Measurements from ENCODE around the gene ZFP69. TPM values are rescaled to one million over a fixed set of nuclear protein-coding genes. Genes with fewer than 3 reads are reported as not detected.
"Not testable (repeated sequence)": the region's sequence is repeated elsewhere in the genome, so short reads cannot be mapped to it uniquely, and the experiment has no call there.

The ZFP69 gene
- total RNA-seq, 1 experiment from 2014 or later, result 2.2 TPM

- no peak for TF ChIP-seq CTCF (IDR thresholded peaks at IDR 0.05; ENCODE audit: unreplicated experiment)
- no peak for DNase-seq (ENCODE audit: unreplicated experiment)
- peaks cover 32% of the 10 kb centered on the region for H3K36me3 Mint-ChIP-seq (ENCODE audit: insufficient read depth, unreplicated experiment)
- no peak overlapping the region for H3K27ac Mint-ChIP-seq (ENCODE audit: low read depth, unreplicated experiment)
- H3K4me1 Mint-ChIP-seq (ENCODE audit: insufficient read depth, unreplicated experiment), result peaks cover 6% of the 10 kb centered on the region
- no TSS peak for BruUV-seq (replicated peaks)
- ChIA-PET CTCF (interaction anchor here (0.7 kb wide), 1 partner anchor 181 kb away, joined by 4 read pairs; no protein-coding TSS in a partner anchor), POLR2A (interaction anchor here (1.5 kb wide), 1 partner anchor 29 kb away, joined by 6 read pairs; the partner anchor contains the start of gene ZFP69B)
- intact Hi-C loops (cut with micrococcal nuclease), result no loop called here
- no peak overlapping the region for H3K4me3 Mint-ChIP-seq (ENCODE audit: unreplicated experiment)
- H3K27me3 Mint-ChIP-seq (ENCODE audit: insufficient read depth, unreplicated experiment), result no peaks in the 10 kb centered on the region
- H3K9me3 Mint-ChIP-seq (ENCODE audit: unreplicated experiment), result peaks cover 19% of the 10 kb centered on the region
These were observed 2.1 kb downstream of the ZFP69 start for GRCh38 chr1:40479156-40479555.

GRCh38 chr1:40495315-40495903 is 18.3 kb downstream of the ZFP69 start:
- BruUV-seq (replicated peaks), result no TSS peak
- Mint-ChIP-seq H3K27ac (ENCODE audit: low read depth, unreplicated experiment) (no peak overlapping the region), H3K4me1 (ENCODE audit: insufficient read depth, unreplicated experiment) (no peaks in the 10 kb centered on the region), H3K9me3 (ENCODE audit: unreplicated experiment) (peaks cover 43% of the 10 kb centered on the region), H3K36me3 (ENCODE audit: insufficient read depth, unreplicated experiment) (peaks cover 48% of the 10 kb centered on the region), H3K4me3 (ENCODE audit: unreplicated experiment) (no peak overlapping the region), H3K27me3 (ENCODE audit: insufficient read depth, unreplicated experiment) (no peaks in the 10 kb centered on the region)
- POLR2A ChIA-PET, result no interaction called here
- TF ChIP-seq CTCF (IDR thresholded peaks at IDR 0.05; ENCODE audit: unreplicated experiment), result no peak
- no peak for DNase-seq (ENCODE audit: unreplicated experiment)
- intact Hi-C loops (cut with micrococcal nuclease), result no loop called here
- CTCF ChIA-PET, result interaction anchor here (0.6 kb wide), 2 partner anchors 23 to 399 kb away, joined by 3 read pairs; no protein-coding TSS in a partner anchor

- H3K36me3 Mint-ChIP-seq (ENCODE audit: insufficient read depth, unreplicated experiment); DNase-seq (ENCODE audit: unreplicated experiment); H3K4me3 Mint-ChIP-seq (ENCODE audit: unreplicated experiment); POLR2A ChIA-PET; intact Hi-C loops (cut with micrococcal nuclease); H3K27ac Mint-ChIP-seq (ENCODE audit: low read depth, unreplicated experiment); H3K27me3 Mint-ChIP-seq (ENCODE audit: insufficient read depth, unreplicated experiment); H3K4me1 Mint-ChIP-seq (ENCODE audit: insufficient read depth, unreplicated experiment); BruUV-seq (replicated peaks); H3K9me3 Mint-ChIP-seq (ENCODE audit: unreplicated experiment): not testable (repeated sequence)
- CTCF ChIA-PET, result interaction anchor here (0.7 kb wide), 1 partner anchor 684 kb away, joined by 4 read pairs; no protein-coding TSS in a partner anchor
These were observed 25.6 kb downstream of the ZFP69 start for GRCh38 chr1:40502651-40503050.

GRCh38 chr1:40507973-40508372 is 30.9 kb downstream of the ZFP69 start:
- ChIA-PET CTCF (interaction anchor here (0.6 kb wide), 1 partner anchor 390 kb away, joined by 4 read pairs; no protein-coding TSS in a partner anchor), POLR2A (no interaction called here)
- no peak for DNase-seq (ENCODE audit: unreplicated experiment)
- TSS peak; percentile 82 for BruUV-seq (replicated peaks)
- intact Hi-C loops (cut with micrococcal nuclease), result no loop called here
- no peaks in the 10 kb centered on the region for H3K36me3 Mint-ChIP-seq (ENCODE audit: insufficient read depth, unreplicated experiment)
- H3K9me3 Mint-ChIP-seq (ENCODE audit: unreplicated experiment), result peaks cover 8% of the 10 kb centered on the region
- peak overlapping the region; percentile 76 for H3K4me3 Mint-ChIP-seq (ENCODE audit: unreplicated experiment)
- H3K27me3 Mint-ChIP-seq (ENCODE audit: insufficient read depth, unreplicated experiment), result no peaks in the 10 kb centered on the region
- H3K27ac Mint-ChIP-seq (ENCODE audit: low read depth, unreplicated experiment), result peak overlapping the region; percentile 64
- H3K4me1 Mint-ChIP-seq (ENCODE audit: insufficient read depth, unreplicated experiment), result no peaks in the 10 kb centered on the region
- no peak for TF ChIP-seq CTCF (IDR thresholded peaks at IDR 0.05; ENCODE audit: unreplicated experiment)
